Gastroesophageal sphincter (tissue), 3 donors: ENCODE results near the gene CENPF.

ENCODE experiments used
- CTCF ChIP-seq, 4 experiments: fragments of 200-600 bp in 2 of 4; fragments of 450-650 bp in 2 of 4; sonication (generic) in 1 of 4; IDR thresholded peaks; one replicate each; pipeline ENCODE4 v1.5.1; 2017 to 2019; ENCODE audit warnings: antibody characterized with exemption in 4 of 4, mild to moderate bottlenecking in 2 of 4, moderate library complexity in 2 of 4
- POLR2A ChIP-seq, 2 donors: fragments of 450-650 bp; IDR thresholded peaks; one replicate each; pipeline ENCODE4 v1.6.1; 2017; ENCODE audit warnings: antibody characterized with exemption in 2 of 2, mild to moderate bottlenecking in 2 of 2, moderate library complexity in 1 of 2

DNA sequence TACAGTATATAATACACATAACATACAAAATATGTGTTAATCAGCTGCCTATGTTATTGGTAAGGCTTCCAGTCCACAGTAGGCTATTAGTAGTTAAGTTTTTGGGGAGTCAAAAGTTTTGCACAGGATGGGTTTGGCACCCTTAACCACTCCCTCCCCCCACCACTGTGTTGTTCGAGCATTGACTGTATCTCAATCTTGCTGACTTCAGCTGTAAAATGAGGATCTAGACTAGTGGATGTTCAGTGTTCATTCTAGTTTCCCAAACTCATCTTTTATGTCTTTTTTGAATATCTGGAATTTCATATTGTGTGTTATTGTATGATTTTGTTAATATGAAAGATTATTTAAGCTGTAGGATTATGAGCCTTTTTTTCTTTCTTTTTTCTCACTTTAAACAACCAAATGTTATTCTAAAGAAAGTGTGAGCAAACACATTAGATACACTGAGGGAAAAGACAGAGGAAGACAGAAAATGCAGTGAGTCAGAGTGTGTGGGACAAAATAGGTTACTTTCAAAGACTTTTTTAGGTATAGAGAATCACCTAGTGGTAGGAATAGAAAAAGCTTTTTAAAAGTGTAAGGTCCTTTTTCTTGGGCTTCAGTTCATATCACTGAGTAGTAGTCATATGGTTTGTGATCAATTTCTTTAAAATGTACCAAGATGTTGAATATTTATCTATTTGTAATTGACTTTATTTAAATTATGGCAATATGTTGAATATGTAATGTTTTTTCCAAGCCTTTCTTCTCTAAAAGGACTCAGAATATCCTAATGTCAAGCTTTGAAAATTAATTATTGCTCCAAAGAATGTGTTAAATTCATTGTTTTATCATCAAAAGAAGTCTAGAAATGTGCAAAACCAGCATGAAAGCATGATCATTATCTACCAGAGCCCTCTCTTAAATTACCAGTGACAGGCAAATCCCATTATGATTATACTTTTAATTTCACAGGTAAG lies 17.9 kb upstream of the CENPF start:
- TF ChIP-seq CTCF (IDR thresholded peaks at IDR 0.05) (peak; percentile 75 to 81 (median 78)), POLR2A (IDR thresholded peaks at IDR 0.05) (no peak)
